Measurements from ENCODE around the gene MAP1A. TPM values are rescaled to one million over a fixed set of nuclear protein-coding genes. Genes with fewer than 3 reads are reported as not detected.
A peak's percentile ranks its signal among the peaks of the same experiment; 100 is the strongest.

Gene MAP1A
- total and polyA plus RNA-seq, 2 of the 13 experiments (the other 11 are each of a cell fraction or from before 2014, with no cell fraction given): 0.01 to 0.07 TPM

- TF ChIP-seq HNRNPL (IDR thresholded peaks at IDR 0.05; ENCODE audit: low read depth, low read length) (no peak), ZNF660 (CRISPR knock-in tag; IDR thresholded peaks at IDR 0.05; ENCODE audit: borderline replicate concordance, low read depth) (no peak), ZNF431 (CRISPR knock-in tag; IDR thresholded peaks at IDR 0.05; ENCODE audit: borderline replicate concordance, low read depth) (no peak), ZNF136 (CRISPR knock-in tag; IDR thresholded peaks at IDR 0.05; ENCODE audit: low read depth) (no peak), SNAPC4 (CRISPR knock-in tag; IDR thresholded peaks at IDR 0.05) (no peak), ZNF468 (CRISPR knock-in tag; IDR thresholded peaks at IDR 0.05) (no peak), GZF1 (CRISPR knock-in tag; IDR thresholded peaks at IDR 0.05) (no peak), ZNF704 (CRISPR knock-in tag; IDR thresholded peaks at IDR 0.05; ENCODE audit: borderline replicate concordance) (no peak), THYN1 (CRISPR knock-in tag; IDR thresholded peaks at IDR 0.05; ENCODE audit: borderline replicate concordance, low read depth) (no peak), KLF11 (CRISPR knock-in tag; IDR thresholded peaks at IDR 0.05) (no peak), TBX2 (CRISPR knock-in tag; IDR thresholded peaks at IDR 0.05; ENCODE audit: borderline replicate concordance) (peak; percentile 54; the same call in 1 of the 2 replicates), HNRNPH1 (optimal IDR thresholded peaks at IDR 0.05; ENCODE audit: low read depth, low read length) (no peak), SP1 (IDR thresholded peaks at IDR 0.05) (no peak), SP1 (CRISPR knock-in tag; IDR thresholded peaks at IDR 0.05) (peak; percentile 87), SSRP1 (CRISPR knock-in tag; IDR thresholded peaks at IDR 0.05) (no peak), MTA1 (CRISPR knock-in tag; IDR thresholded peaks at IDR 0.05; ENCODE audit: borderline replicate concordance) (no peak), MAZ (IDR thresholded peaks at IDR 0.05; ENCODE audit: borderline replicate concordance, low read depth, low read length) (no peak), MAZ (CRISPR knock-in tag; IDR thresholded peaks at IDR 0.05; ENCODE audit: low read depth) (no peak), TMF1 (CRISPR knock-in tag; IDR thresholded peaks at IDR 0.05; ENCODE audit: low read depth) (no peak), ZNF580 (CRISPR knock-in tag; IDR thresholded peaks at IDR 0.05; ENCODE audit: borderline replicate concordance, low read depth) (no peak), ADNP (CRISPR knock-in tag; IDR thresholded peaks at IDR 0.05) (no peak), CSRNP1 (CRISPR knock-in tag; IDR thresholded peaks at IDR 0.05) (no peak), ZSCAN29 (CRISPR knock-in tag; conservative IDR thresholded peaks at IDR 0.05) (no peak)
These were observed 7.0 kb upstream of the MAP1A start (continued) for GRCh38 chr15:43510200-43511011.

Measured in HepG2 (cell line).